Neural progenitor cell (in vitro differentiated cells): ENCODE results near the gene CDR2L.

Source experiments
- CTCF ChIP-seq: fragments of 200-600 bp; sonication (generic); IDR thresholded peaks from 2 replicates; pipeline ENCODE4 v1.5.1; 2017; ENCODE audit warnings: antibody characterized with exemption, mild to moderate bottlenecking
- EZH2phosphoT487 ChIP-seq: fragments of 200-600 bp; sonication (generic); IDR thresholded peaks from 2 replicates; pipeline ENCODE4 v1.6.1; 2017; ENCODE audit warnings: antibody characterized with exemption

- TF ChIP-seq EZH2phosphoT487 (no peak), CTCF (no peak)
Measured at GRCh38 chr17:74938194-74938950, 49.1 kb upstream of the CDR2L start.
